Astrocyte of the hippocampus (primary cell): ENCODE data around the gene APBA2.
"Not testable (repeated sequence)": the region's sequence is repeated elsewhere in the genome, so short reads cannot be mapped to it uniquely, and the experiment has no call there.

ENCODE experiments used
- DNase-seq: peaks from one replicate; pipeline ENCODE4 v3.0.0; 2011; ENCODE audit warnings: low read depth, low spot score

The APBA2 gene

DNA sequence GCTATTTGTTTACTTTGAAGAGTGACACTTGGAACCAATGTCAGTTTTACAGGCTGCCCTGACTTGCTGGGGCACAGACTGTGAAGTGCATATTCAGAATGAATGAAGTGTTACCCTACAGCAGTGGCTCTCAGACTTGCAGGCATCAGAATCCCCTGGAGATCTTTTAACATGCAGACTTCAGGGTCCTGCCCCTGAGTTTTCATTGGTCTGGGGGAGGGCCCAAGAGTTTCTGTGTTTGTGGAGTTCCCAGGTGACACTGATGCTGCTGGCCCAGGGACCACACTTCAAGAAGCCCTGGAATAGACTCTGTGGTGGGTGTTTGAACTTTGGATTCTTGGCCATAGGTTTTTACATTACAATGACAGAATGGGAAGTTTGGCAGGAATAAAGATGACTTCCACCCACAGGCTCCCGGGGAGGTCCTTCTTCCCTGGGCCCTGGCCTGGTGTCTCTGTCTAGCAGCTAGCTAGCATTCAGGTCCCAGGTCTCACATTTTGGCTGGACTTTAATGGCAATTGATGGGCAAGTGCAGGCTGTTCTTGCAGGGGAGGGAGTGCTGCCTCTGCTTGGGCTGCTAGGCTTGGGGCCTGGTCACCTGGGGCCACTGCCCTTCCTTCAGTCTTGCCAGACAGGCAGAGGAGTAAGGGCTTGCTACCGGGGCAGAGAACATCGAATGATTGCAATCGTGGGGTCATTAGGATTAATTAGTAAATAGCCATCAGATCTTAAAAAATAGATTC, 149.0 kb downstream of the APBA2 start:
- no peak for DNase-seq

DNA sequence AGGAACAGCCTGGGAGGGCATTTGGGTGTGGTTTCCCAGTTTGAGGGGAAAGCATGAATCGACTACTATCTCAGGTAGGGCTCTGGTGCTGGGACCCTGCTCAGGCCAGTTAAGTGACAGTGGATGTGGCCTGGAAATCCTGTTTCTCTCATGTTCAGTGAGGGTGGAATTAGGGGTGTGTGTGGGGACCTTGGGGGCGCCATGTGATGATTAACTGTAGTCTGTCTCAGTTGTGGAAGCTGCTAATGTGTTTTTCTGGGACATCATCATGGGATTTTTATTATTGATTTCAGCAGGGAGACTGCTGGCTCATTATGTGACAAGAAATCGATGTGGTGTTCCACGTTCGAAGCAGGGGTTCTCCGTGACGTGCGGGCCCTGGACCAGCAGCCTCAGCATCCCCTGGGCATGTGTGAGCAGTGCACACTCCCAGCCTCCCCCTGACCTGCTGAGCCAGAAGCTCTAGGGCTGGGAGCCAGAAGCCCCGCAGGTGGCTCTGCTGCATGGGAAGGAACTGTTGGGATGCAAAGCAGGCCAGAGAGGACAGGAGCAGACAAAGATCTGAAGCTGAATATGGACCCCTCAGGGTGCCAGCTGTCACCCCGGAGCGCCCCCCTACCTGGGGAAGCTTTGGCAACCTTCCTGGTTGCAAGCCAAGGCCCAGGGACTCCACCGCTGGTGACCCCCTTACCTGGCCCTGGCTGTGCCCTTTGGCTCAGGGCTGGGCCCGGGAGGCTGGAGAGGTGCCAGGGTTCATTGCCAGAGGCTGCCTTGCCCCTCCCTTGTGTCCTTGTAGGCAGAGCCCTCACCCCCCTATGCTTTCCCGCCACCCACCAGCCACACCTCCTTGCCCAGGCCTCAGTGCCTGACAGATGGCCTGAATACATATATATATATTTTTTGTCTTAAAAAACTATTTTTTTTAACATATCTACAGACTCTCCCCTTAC, 149.8 kb downstream of the APBA2 start:
- DNase-seq, result no peak

DNA sequence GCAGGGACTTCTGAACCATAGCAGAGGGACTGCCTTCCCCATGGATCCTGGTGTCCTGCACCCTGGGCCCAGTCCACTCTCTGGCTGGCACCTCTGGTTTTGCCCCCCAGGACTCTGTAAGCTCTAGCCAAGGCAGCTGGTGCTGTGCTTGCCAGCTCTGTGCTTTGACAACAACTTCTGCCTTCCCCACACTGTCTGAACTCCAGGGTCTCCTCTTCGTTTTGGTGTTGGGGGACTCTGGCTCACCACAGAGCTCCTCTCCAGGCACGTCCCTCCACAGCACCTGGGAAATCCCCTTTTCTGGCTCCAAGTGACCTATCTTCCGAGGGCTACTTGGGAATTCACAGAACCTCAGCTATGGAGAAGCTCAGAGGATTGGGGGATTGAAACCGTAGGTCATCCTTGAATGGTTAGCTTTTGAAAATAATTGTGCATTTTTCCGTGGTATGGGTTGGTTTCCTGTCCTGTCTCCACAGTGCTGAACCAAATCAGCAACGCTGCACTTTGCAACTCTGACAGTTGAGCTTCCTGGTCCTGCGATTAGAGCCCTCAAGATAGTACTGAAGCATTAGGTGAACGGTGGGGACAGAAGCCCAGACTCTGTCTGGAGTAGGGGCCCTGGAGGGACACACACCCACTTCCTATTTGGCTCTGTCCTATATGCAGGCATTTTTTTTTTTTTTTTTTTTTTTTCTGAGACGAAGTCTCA, 152.4 kb downstream of the APBA2 start:
- DNase-seq, result no peak

DNA sequence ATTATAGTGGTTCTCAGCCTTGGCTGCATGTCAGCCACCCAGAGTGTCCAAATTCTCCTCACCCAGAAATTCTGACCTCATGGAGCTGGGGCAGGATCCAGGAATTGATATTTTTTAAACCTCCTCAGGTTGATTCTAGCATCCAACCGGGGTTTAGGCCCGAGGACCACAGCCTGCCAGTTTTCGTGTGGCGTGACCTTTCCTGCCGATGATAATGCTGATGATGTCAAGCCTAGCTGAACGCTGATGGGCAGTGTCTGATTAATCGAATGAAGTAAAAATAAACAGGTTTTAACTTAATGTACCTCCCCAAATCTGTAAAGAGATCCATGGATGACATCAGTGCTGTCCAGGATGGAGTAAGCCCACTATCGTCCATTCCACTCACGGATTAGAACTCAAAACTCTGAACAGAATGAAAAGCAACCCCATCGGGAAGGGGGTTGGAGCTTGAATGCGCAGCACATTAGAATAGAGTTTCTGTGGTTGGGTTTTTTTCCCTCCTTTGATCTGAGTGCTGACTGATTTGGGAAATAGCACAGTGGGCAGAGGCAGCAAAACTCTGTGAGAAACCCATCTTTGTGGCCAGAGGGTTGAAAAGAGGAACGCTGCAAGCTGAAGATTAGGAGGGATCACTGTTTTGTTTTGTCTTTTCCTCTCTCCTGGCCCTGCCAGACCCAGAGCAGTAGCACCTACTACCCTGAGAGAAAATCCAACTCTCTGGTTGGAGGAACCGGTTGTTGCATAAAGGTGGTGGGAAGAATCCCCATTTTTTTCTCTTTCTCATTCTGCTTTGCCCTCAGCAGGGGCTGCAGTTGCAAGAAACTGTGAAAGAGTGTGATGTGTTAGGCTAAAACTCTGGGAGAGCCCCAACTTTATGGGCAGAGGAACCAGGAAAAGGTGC, 153.9 kb downstream of the APBA2 start:
- DNase-seq, result peak; percentile 87

DNA sequence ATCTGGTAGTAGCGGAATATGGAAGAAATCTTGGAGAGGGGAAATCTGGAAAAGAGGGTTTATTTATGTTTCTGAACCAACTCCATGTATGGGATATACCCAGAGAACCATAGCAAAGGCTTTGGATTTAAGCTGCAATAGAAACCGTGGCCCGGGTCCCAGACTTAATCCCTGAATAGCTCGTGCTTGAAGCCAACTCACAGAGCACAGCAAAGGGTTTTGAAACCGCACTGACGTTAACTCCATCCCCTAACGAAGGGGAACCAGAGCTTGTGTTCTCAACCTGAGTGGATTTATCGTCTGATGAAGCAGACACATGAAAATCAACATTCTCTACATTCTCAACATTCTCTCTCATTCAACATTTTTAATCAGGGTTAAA, 154.6 kb downstream of the APBA2 start:
- peak; percentile 97 for DNase-seq

DNA sequence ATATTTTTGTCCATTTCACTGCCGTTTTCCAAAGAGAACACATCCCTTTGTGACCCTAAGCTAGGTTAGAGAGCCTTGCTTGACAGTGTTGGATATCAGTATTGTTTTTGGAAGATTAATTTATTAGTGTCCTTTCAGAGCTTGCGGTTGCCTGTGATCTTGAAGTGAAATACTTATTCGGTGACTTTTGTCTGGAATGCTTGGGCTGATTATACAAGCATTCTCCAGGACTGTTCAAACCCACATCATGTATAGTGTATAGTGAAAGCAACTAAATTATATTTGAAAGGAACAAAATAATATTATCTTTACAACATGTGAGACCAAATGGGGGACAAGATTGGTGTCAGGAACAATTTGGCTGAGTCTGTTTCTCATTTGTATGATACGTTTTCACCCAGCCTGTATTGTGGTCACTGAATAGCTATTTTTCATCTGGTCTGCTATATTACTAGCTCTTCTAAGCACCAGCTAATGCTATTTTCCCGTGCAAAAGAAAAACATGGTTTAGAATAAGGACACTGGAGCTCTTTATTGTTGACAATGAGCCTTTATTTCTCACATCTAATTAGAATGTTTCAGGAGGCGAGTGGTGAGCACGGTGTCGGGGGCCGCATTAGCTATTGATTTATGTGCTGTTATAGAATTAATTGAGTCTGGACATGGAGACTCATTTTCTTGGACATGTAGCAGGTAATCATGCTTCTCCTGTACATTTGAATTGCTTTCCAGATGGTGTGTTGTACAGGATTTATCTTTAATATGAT, 158.1 kb downstream of the APBA2 start:
- peak; percentile 92 for DNase-seq

DNA sequence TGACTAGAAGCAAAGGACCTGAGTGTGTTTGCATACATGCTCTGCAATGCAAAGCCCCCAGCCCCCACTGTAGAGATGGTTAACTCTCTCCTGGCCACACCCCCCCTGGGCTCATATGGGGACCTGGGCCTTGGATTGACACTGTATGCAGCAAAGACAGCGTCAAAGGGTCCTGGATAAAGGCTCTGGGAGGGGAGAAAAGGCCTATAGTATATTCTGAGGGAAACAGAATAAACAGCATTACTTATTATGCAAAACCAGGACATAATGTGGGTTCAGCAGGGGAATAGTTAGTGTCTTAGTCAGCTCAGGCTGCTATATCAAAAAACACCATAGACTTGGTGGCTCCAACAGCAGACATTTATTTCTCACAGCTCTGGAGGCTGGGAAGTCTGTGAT, 158.7 kb downstream of the APBA2 start:
- peak; percentile 84 for DNase-seq

DNA sequence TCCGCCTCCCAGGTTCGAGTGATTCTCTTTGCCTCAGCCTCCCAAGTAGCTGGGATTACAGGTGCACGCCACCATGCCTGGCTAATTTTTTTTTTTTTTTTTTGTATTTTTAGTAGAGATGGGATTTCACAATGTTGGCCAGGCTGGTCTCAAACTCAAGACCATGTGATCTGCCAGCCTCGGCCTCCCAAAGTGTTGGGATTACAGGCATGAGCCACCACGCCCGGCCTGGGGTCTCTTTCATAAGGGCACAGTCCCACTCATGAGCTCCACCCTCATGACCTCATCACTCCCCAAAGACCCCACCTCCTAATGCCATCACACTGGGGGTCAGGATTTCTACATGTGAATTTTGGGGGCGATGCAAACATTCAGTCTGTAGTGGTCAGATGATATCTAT, 159.4 kb downstream of the APBA2 start:
- DNase-seq, result not testable (repeated sequence)

DNA sequence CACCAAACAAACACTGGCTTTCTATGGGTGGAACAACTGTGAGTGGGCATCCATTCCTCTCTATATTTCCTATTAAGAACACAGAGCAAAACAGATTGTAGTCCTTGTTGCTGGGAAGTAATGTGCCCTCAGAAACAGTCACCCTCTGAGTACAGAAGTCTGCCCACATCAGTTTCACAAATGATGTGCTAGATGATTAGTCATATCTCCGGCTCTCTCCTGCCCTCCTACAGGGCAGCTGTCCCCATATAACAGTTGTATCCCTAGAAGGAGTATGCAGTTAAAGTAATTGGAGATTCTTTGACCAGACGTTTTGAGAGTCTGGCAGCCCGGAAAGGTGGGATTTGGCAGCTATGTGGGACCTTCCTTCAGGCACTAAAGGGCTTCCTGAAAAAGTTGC, 159.9 kb downstream of the APBA2 start:
- peak; percentile 69 for DNase-seq

DNA sequence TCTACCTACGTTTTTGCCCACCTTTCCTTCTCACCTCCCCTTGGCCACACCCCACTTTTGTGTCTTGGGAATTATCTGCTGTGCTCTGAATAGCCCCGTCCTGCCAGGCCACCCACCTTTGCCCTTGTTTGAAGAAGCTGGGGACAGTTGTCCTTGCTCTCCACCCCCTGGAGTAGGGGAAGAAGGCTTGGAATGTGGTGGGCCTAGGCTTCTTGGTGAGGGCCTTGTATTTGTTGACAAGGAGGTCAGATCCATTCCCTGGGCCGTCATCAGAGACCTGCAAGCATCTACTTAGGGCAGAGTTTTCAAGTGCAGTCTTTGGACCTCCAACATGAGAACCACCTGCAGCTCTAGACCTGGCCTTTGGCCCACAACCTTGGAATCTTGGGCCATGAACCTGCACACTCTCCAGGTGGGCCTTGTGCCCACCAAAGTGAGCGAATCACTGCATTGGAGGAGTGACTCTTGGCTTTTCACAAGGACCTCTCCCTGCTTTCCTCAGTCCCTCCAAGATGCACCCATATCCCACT, 160.6 kb downstream of the APBA2 start:
- no peak for DNase-seq

DNA sequence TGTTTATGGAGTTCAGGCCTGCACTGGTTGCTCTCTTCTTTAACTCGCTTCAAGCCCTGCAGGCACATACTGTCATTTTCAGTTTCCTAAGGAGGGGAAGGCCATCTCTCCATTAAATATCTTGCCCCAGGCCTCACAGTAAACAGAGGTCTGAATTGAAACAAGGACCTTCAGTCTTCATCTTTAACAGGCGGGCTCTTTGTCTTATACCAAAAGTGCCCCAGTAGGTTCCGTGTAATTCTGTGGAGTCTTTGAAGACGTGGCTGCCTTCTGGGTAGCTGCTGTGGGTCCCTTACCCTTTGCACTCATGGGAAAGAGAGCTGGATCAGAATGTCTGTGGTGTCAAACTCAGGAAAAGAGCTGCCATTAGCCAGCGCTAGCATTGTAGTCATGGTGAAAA, 161.2 kb downstream of the APBA2 start:
- DNase-seq, result no peak

DNA sequence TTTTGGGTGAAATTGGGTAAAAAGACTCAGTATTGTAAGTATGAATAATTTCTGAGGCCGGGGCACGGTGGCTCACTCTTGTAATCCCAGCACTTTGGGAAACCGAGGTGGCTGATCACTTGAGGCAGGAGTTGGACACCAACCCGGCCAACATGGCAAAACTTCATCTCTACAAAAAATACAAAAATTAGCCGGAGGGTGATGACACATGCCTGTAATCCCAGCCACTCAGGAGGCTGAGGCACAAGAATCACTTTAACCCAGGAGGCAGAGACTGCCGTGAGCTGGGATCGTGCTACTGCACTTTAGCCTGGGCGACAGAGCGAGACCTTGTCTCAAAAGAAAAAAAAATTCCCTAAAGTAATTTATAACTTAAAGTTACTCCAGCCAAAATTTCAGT, 162.2 kb downstream of the APBA2 start:
- no peak for DNase-seq

DNA sequence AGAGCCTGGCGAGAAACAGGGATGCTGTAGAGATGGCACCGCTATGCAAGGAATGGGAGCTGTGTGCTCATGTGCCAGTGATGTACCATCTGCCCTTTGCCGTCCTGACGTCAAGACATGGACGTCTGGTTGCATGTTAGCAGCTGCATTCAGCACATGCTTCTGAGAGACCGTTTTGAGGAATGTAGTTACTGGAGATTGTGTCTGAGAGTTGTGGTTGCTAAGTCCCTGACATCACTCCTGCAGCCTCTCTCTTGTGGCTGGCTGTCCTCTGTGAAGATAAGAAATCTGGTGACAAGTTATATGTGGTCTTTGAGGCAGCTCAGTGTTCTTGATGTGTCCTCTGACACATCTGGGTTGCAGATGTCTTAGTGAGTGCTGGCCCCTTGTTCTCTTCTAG, 165.1 kb downstream of the APBA2 start:
- peak; percentile 50 for DNase-seq

DNA sequence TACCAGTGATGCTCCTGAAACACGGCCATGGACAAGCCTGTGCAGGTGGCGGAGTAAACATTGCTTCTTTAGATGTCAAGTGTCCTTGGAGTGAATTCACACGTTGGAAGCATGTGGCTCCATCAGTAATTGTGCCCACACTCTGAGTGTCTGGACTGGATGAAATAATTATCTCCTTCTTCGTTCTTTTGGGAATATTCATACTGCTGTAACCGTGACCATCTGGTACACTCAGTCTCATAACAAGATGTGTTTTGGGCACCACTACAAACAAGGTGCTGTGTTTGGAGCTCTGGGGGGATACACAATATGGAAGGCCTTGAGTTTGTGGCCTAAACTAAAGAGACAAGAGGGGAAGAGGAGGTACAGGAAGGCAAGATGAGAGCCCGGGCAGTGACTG, 165.6 kb downstream of the APBA2 start:
- no peak for DNase-seq

DNA sequence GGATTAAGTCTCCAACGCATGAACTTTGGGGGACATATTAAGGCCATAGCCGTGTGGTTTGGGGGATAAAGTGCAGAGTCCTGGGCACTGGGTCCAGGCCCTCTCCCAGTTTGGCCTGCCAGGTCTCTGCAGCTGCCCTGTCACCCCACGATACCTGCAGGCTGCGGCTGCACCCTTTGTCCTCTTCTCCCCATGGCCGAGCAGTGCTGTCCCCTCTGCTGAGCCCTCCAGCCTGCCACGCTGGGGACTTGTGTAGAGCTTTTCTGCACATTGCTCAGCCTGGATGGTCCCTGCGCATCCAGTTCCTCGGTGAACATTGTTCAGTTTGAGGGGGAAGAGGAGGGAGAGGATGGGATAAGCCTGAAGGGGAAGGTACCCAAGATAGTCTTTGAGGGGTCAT, 167.2 kb downstream of the APBA2 start:
- DNase-seq, result no peak

DNA sequence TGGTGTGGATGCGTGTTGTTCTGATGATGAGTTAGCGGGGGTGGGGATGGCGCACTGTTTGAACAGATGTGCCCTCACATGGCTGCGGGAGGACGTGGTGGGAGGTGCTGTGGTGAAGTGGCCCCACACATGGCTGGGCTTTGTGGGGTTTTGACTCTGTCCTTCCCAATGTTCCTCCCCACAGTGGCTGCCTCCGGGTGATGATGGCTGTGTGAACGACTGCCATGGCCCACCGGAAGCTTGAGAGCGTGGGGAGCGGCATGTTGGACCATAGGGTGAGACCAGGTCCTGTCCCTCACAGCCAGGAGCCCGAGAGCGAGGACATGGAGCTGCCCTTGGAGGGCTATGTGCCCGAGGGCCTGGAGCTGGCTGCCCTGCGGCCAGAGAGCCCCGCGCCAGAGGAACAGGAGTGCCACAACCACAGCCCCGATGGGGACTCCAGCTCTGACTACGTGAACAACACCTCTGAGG, 167.9 kb downstream of the APBA2 start:
- DNase-seq, result no peak

DNA sequence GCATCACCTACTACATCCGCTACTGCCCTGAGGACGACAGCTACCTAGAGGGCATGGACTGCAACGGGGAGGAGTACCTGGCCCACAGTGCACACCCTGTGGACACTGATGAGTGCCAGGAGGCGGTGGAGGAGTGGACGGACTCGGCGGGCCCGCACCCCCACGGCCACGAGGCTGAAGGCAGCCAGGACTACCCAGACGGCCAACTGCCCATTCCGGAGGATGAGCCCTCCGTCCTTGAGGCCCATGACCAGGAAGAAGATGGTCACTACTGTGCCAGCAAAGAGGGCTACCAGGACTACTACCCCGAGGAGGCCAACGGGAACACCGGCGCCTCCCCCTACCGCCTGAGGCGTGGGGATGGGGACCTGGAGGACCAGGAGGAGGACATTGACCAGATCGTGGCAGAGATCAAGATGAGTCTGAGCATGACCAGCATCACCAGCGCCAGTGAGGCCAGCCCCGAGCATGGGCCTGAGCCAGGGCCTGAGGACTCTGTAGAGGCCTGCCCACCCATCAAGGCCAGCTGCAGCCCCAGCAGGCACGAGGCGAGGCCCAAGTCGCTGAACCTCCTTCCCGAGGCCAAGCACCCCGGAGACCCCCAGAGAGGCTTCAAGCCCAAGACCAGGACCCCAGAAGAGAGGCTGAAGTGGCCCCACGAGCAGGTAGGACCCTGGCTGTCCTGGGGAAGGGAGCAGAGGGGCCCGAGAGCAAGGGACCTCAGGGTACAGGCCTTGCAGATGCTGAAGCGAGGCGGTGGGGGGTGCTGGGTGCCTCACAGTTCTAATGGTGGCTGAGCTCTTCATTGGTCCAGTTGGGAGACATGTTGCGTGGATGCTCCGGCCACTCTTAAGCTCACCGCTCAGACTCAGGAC, 168.6 kb downstream of the APBA2 start:
- no peak for DNase-seq

DNA sequence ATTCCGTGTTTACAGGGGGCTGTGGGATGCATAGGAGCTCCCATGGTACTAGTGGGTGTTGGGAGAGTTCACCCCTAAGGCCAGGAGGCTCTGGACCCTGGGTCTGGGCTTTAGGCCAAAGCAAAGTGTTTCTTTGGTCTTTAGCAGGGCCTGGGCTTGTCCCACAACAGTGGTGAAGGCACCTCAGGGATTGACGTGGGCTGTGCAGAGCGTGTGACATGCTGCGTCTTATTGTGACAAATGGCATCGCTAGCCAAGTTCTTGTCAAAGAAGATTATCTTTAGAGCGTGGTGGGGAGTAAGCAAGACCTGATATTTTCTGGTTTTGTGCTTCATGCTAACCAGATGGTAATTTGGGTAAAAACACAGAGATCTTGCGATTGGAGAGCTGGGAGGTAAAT, 170.1 kb downstream of the APBA2 start:
- no peak for DNase-seq

DNA sequence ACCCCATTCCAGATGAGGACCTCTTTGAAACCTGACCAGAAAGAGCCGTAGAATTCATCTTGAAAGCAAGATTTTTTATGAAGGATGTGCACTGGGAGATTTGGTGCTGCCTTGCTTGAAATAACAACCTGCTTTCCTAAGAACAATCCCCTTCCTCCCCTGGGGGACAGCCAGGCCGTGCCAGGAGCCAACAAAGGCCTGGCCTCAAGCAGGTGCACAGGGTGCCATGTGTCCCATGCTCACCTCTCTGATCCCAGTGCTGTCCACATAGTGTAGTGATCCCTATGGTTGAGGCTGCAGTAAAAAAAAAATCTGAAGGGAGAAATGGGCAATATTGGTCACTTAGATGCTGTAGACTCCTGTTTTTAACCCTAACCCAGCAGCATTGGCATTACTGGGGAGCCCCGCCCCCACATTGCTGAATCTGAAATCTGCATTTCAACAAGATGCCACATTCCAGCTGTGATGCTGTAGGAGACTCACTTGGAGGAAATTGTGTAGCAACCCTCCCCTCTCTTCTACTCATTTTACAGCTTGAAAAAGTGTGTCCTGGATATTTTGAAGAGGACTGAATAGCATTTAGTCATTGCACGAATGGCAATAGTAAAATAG, 171.2 kb downstream of the APBA2 start:
- no peak for DNase-seq
